H1 (cell line): ENCODE results near the gene PRICKLE2. TPM values are rescaled to one million over a fixed set of nuclear protein-coding genes. Genes with fewer than 3 reads are reported as not detected.

Experiments
- EP300 ChIP-seq, 2 experiments: IDR thresholded peaks; 1 replicate in 1 of 2; 2 replicates in 1 of 2; pipeline ENCODE4 v1.6.1; 2011 to 2012; ENCODE audit warnings: low read depth in 2 of 2, low read length in 2 of 2, mild to moderate bottlenecking in 2 of 2, borderline replicate concordance in 1 of 2, inconsistent platforms in 1 of 2, moderate library complexity in 1 of 2
- FOSL1 ChIP-seq: IDR thresholded peaks from 2 replicates; pipeline ENCODE4 v1.6.1; 2011; ENCODE audit warnings: mild to moderate bottlenecking, low read depth, low read length, moderate library complexity; ENCODE audit not compliant: insufficient read depth
- HDAC6 ChIP-seq: IDR thresholded peaks from one replicate; pipeline ENCODE4 v1.7.1; 2012; ENCODE audit warnings: low read depth, mild to moderate bottlenecking, inconsistent platforms, low read length, moderate library complexity
- KDM5A ChIP-seq: fragments of 200-600 bp; IDR thresholded peaks from 2 replicates; pipeline ENCODE4 v1.7.1; 2012; ENCODE audit warnings: mild to moderate bottlenecking, low read length, inconsistent platforms, mixed read lengths
- MAX ChIP-seq: IDR thresholded peaks from 2 replicates; pipeline ENCODE4 v1.6.1; 2012; ENCODE audit warnings: inconsistent platforms
- RAD21 ChIP-seq, 2 experiments: IDR thresholded peaks in 1 of 2; conservative IDR thresholded peaks in 1 of 2; 2 replicates each; pipeline ENCODE4 v1.6.1; 2011; ENCODE audit warnings: low read depth in 2 of 2, low read length in 2 of 2, improper control_type of control experiment in 1 of 2, inconsistent platforms in 1 of 2, mild to moderate bottlenecking in 1 of 2, moderate library complexity in 1 of 2
- TAF7 ChIP-seq: optimal IDR thresholded peaks from 2 replicates; pipeline ENCODE3; 2011; ENCODE audit warnings: low read depth, mild to moderate bottlenecking, inconsistent platforms, low read length, moderate library complexity, borderline replicate concordance
- polyA plus RNA-seq, 7 experiments: library from polyadenylated mRNA; depleted of rRNA in 3 of 7; stranded (reverse) in 5 of 7; unstranded in 2 of 7; fragments of >200 nt in 5 of 7; fragments of 200-250 nt in 2 of 7; gene quantifications; 1 replicate in 5 of 7; 2 replicates in 1 of 7; 4 replicates in 1 of 7; pipeline versions ENCODE4 v1.2.1 to v1.2.3, GENCODE V29; 2011 to 2013; ENCODE audit warnings: missing spikeins in 2 of 7, mixed read lengths in 2 of 7
- total RNA-seq: library from RNA; stranded (reverse); fragmentation: NEBNext Ultra II Directional; extraction: Animal tissue kit (Norgen Biotek cat#: 25700); gene quantifications from 2 replicates; pipeline ENCODE4 v1.2.1, GENCODE V29; 2021

PRICKLE2 gene
- total and polyA plus RNA-seq, 2 of the 8 experiments (the other 6 are each of a cell fraction or from before 2014, with no cell fraction given), result 2.9 to 8.0 TPM

GRCh38 chr3:64207289-64208080 lies 17.8 kb downstream of the PRICKLE2 start (continued):
- TF ChIP-seq FOSL1 (no peak), RAD21 (IDR thresholded peaks at IDR 0.05 in 1 of 2, conservative IDR thresholded peaks at IDR 0.05 in 1 of 2; ENCODE audit: low read depth in 2 of 2, low read length in 2 of 2) (no peak), KDM5A (no peak), HDAC6 (no peak), TAF7 (no peak), MAX (no peak), EP300 (IDR thresholded peaks at IDR 0.05; ENCODE audit: borderline replicate concordance in 1 of 2, low read depth in 2 of 2, low read length in 2 of 2) (no peak)
